GM19351 (cell line): ENCODE results near the gene PIP5K1C.

ENCODE experiments used
- ATAC-seq: cut with Tn5 transposase; IDR thresholded peaks from one replicate; pipeline ENCODE4 v1.9.1; 2021; ENCODE audit warnings: mild to moderate bottlenecking, moderate library complexity; ENCODE audit not compliant: unreplicated experiment

PIP5K1C gene

DNA sequence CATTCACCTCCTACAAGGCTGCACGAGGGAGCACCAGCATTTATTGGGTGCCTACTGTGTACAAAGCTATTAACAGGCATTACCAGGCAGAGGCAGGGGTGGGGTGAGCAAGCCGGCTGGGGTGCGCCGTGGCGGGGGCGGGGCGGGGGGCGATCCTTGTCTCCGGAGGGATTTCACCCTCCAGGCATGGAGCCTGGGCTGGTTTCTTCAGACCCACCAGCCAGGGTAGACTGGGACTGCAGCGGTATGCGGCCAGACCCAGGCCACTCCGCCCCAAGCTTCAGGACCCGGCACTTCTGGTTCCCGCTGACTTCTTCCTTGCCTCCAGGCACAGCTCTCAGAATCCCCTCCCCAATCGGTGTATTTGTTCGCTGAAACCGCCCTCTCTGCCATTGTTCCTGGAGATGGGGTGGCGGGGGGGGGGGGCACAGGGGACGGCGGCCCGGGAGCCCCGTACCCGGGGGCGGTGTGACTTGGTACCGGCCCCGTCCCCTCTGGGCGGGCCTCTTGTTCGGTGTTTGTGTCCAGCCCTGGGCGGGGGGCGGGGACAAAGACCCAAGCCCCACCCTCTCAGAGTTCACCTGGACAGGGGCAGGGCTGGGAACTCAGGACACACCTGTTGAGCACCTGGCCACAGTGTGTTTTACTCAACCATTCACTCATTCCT, 22.3 kb upstream of the PIP5K1C start:
- ATAC-seq = no peak

GRCh38 chr19:3721887-3722442, 21.7 kb upstream of the PIP5K1C start:
- no peak for ATAC-seq

- ATAC-seq = no peak
These were observed 21.0 kb upstream of the PIP5K1C start for GRCh38 chr19:3721131-3721886.

- no peak for ATAC-seq
These were observed 20.2 kb upstream of the PIP5K1C start for GRCh38 chr19:3720349-3720917.

DNA sequence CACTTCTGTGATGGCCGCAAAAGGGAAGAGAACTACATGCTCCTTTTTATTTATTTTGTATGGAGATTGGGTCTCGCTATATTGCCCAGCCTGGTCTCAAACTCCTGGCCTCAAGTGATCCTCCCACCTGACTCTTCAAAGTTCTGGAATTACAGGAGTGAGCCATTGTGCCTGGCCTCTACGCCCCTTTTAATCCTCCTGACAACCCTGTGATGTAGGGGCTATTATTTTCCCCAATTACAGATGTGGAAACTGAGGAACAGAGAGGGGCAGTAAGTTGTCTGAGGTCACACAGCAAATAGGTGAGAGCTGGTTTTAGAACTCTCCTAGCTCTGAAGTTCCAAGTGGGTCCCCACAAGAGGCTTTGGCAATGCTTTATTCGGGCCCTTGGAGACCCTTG, 19.6 kb upstream of the PIP5K1C start:
- no peak for ATAC-seq

GRCh38 chr19:3716147-3716668, 15.9 kb upstream of the PIP5K1C start:
- no peak for ATAC-seq

- no peak for ATAC-seq
These were observed 12.7 kb upstream of the PIP5K1C start for GRCh38 chr19:3712663-3713611.

DNA sequence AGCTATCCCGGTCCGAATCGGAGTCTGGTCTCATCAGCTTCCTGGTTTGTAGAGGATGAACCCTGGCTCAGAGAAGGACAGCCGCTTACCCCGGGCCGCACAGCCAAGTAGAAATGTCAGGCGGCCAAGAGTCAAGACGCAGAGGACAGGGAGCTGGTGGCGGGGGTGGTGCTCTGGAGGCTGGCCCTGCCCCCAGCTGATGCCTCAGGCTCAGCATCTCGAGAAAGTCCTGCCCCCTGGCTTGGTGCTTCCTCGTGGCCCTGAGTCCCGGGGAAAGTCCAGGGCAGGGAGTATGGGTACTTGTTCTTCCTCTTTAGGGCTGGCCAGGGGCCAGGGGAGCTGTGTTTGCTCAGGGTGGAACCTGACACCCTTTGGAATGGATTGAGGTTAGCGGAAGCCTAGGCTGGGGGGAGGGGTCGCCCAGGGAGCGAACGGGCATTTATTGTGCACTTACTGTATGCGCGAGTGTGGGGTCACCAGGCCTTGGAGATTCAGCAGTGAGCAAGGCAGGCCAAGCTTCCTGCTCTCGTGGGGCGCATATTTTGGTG, 10.1 kb upstream of the PIP5K1C start:
- no peak for ATAC-seq

DNA sequence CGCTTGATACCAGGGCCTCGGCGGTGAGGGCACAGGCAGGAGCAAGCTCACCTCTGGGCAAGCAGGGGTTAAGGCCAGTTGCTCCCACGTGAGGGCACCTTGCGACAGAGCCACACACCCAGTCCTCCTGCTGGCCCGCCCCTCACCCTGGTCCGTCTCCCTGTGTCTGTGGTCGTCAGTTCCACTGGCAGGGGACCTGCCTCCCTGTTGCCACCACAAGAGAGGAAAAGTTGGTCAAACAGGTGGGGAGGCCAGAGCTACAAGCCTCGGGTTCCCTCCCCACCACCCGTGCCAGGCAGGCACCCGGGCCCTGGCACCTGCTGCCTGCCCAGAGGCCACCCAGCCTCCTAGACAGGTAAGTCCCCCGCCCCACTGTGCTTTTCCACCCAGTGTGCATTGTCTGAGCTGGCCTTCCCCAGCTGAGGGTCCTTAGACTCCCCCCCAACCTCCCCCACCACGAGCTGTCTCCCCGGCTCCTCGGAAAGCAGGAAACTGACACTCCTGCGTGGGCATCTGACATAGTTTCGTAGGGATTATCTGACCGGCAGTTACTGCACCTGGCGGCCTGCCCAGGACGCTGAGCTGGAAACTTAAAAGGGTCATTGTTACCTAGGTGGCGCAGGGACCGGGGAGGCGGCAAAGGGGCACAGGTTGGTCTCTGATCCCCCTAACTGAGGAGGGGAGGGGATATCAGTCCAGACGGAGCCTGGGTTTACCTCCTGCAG, 8.1 kb upstream of the PIP5K1C start, which contains the start of gene TJP3:
Gene TJP3, plus strand, starts transcription at position 178 of the 725 bp plus-strand sequence. CDS start 20,049 bp downstream, outside the sequence.
- no peak for ATAC-seq

DNA sequence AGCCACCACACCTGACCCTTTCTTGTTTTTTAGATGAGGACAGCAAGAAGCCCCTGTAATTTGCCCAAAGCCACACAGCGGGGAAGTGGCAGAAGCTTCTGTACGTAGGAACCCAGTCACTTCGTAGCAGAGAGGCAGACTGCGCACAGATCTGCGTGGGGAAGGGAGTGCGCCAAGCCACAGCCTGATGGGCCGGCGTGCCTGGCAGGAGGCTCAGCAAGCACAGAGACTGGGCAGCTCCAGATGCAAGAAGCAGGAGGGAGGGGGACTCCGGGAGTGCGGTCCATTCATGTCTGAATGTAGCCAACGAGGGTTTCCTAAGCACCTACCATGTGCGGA, 7.6 kb upstream of the PIP5K1C start:
- no peak for ATAC-seq

- ATAC-seq = no peak
These were observed 932 bp upstream of the PIP5K1C start for GRCh38 chr19:3701200-3701599.

DNA sequence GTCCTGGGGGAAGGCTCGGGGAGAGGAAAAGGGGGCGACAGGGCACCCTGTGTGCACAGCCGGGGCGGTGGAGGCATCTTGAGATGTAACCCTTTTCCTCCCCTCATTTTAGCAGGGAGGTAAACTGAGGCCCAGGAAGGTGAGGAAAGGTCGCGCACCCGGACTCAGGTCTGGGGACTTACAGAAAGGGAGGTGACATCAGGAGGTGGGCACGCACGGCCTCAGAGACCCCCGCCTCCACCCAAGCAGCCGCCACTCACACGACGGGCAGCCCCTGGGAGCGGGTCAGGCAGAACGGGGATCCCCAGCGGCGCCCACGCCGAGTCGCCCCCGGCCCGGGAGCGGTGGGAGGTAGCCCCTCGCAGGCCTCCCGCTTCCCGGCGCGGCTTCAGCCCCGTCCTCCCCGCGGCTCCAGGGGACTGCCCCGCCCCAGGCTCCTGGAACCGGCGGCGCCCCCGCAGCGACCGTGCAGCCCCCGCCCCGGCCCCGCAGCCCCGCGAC, 477 bp downstream of the PIP5K1C start:
- ATAC-seq = no peak

- ATAC-seq = no peak
These were observed 1.1 kb downstream of the PIP5K1C start for GRCh38 chr19:3698974-3699740.

GRCh38 chr19:3698386-3698950, 1.8 kb downstream of the PIP5K1C start:
- no peak for ATAC-seq

DNA sequence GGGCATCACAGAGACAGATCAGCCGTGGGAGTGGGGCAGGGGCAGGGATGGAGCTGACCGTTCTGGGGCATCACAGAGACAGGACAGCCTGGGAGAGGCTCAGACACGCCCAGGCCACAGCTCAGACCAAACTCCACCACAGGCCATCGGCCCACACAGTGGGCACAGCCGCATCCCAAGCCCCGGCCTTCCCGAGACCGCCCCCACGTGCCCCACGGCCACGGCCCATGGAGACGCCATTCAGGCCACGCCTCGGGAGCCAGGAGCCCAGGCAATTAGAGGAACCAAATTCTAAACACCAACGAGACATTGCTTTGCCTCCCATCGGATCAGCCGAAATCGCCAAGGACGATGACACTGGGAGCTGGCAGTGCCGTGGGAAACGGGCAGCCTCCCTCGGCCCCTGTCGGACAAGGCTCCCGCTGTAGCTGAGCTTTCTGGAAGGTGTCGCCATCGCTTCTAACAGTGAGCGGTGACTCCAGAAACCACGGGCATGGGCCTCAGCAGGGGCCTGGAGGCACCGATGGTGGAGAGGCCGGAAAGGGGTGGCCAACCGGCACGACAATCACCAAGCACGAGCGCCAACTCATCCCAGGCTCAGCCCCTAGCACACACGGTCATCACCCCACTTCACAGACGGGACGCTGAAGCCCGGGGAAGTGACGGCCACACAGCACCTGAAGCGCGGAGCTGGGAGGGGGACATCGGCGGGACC, 2.4 kb downstream of the PIP5K1C start:
- no peak for ATAC-seq

GRCh38 chr19:3697094-3697493, 3.2 kb downstream of the PIP5K1C start:
- no peak for ATAC-seq

DNA sequence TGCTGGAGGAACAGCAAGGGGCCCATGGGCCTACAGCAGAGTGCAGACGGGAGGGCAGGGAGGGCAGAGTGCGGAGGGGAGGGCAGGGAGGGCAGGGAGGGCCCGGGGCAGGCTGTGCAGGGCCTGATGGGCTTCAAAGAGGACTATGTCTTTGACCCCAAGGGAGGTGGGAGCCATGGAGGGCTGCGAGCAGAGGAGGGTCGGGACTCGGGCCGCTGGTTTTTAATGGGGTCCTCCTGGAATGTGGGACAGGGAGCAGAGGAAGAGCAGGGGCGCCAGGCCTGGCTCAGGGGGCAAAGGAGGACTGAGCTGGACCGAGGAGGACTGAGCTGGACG, 3.6 kb downstream of the PIP5K1C start:
- no peak for ATAC-seq
